GM21825 (cell line): ENCODE results near the gene LIMS1.
"Not testable (repeated sequence)": the region's sequence is repeated elsewhere in the genome, so short reads cannot be mapped to it uniquely, and the experiment has no call there.

Experiments used
- ATAC-seq: cut with Tn5 transposase; IDR thresholded peaks from one replicate; pipeline ENCODE4 v1.9.1; 2021; ENCODE audit warnings: mild to moderate bottlenecking, moderate library complexity; ENCODE audit not compliant: unreplicated experiment

The LIMS1 gene

GRCh38 chr2:108548208-108549003 is 14.1 kb downstream of the LIMS1 start:
- ATAC-seq: no peak

GRCh38 chr2:108552566-108552965 is 18.3 kb downstream of the LIMS1 start:
- ATAC-seq: no peak

GRCh38 chr2:108553209-108553919 is 19.1 kb downstream of the LIMS1 start:
- ATAC-seq: no peak

- ATAC-seq: no peak
Measured at GRCh38 chr2:108554528-108554927, 20.3 kb downstream of the LIMS1 start.

DNA sequence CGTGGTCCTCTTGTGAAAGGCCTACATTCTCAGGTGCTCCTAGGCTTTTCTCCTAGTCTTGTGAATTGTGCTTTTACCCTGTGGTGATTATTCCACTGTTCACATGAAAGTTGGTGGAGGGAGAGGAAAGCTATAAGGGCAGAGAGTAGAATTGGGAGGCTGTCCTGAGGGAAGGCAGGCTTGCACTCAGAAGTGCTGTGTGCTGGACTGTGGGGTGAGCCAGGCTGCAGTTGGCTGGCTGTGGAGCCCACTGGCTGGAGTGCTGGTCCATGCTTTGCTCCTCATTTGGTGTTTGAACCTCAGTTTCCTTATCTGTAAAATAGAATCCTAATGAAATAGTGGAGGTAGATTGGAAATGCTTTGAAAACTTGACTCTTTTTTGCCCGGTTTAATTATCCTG is 21.3 kb downstream of the LIMS1 start:
- no peak for ATAC-seq

DNA sequence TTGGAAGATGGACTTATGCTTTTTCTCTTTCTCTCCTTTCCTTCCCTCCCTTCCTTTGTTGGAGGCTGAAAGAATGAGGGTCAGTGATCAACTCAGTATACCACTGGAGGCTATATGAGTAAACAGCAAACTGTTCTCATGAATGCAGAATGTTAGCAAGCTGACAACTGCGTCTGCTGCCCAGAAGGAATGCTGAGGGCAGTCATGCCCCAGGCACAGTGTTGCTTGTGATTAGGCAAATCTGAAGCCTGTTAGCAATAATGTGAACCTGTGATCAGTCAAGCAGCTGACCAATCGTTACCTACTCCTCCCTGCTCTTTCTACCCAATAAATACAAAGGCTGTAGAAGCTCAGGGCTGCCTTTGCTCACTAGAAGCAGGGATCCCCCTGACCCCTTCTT is 22.3 kb downstream of the LIMS1 start:
- ATAC-seq: not testable (repeated sequence)

- no peak for ATAC-seq
Measured at GRCh38 chr2:108560241-108560811, 26.1 kb downstream of the LIMS1 start.

DNA sequence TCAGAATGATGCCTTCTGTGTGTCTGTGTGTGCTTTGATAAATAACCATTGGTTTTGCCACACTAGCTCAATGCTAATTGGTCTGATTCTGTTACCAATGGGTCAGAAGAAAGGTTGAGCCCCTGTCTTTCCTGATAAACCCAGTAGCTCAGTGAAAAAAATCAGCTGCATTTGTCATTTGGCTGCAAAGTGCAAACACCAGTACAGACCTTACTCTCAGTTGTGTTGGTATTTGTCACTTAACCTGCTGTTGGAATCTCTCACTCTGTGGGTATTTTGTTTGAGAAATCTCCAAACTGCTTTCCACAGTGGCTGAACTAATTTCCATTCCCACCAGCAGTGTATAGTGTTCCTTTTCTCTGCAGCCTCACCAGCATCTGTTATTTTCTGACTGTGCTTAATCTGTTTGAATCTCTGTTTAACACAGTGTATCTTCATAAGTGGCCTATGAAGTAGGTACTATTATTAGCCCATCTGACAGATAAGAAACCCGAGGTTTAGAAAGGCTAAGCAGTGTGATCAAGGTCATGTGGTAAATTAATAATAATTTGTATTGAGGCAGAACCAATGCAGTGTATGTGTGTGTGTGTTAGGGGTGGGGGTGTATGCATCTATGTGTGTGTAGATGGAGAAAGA is 26.7 kb downstream of the LIMS1 start:
- ATAC-seq: no peak

GRCh38 chr2:108562274-108562673 is 28.0 kb downstream of the LIMS1 start:
- ATAC-seq: no peak

DNA sequence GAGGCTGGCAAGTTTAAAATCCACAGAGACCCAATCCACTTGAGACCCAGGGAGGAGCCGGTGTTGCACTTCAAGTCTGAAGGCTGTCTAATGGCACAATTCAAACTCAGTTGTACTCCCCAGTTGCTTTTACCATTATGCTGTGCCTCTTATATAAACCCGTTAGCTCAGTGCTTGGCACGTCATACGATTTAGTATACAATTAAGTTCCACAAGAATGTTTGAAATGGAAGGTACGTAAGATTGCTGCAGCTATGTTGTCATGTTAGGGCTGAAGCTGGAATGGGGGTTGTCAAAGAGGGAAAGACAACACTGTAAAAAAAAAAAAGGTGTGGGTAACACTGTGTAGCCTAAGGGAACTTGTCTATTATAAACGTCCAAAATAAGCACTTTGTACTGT is 30.2 kb downstream of the LIMS1 start:
- no peak for ATAC-seq

- ATAC-seq: peak; percentile 66
Measured at GRCh38 chr2:108565778-108566375, 31.6 kb downstream of the LIMS1 start.

DNA sequence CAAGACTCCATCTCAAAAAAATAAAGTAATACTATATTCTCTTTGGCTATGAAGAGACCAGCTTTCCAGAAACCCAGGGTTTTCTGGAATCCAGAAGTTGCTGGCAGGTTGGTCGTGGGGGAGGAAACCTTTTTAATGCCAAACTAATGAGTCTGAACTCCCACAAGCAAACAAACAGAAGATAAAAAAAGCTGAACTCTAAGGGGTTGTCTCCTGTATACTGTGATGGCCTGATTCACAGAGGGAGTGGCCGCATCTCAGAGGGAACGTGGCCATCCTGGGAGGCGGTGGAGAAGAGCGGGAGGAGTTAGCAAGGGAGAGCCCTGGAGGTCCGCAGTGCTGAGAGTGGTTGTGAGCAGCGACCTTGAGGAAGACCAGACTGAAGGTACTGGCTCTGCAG is 36.1 kb downstream of the LIMS1 start:
- no peak for ATAC-seq

DNA sequence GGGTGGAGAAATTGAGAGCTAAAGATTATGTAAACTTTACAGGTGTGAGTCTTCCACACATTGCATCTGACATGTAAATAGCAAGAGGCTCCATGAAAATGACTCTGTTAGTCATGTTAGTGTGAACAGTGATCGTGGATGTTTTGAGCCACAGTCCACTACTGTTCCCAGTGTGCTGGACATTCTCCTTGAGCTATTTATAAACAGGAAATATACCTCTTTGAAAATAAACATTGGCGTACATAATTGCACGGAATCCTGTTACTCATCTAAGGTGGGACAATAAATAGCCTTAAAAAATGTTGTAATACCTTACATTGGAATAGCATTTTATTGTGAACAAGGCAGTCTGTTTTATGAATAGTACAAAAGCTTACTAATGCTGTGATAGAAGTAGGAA is 37.0 kb downstream of the LIMS1 start:
- no peak for ATAC-seq

GRCh38 chr2:108573061-108573460 is 38.8 kb downstream of the LIMS1 start:
- ATAC-seq: no peak

GRCh38 chr2:108574332-108574731 is 40.1 kb downstream of the LIMS1 start:
- ATAC-seq: no peak

GRCh38 chr2:108575132-108575966 is 41.1 kb downstream of the LIMS1 start:
- peak; percentile 94 for ATAC-seq

DNA sequence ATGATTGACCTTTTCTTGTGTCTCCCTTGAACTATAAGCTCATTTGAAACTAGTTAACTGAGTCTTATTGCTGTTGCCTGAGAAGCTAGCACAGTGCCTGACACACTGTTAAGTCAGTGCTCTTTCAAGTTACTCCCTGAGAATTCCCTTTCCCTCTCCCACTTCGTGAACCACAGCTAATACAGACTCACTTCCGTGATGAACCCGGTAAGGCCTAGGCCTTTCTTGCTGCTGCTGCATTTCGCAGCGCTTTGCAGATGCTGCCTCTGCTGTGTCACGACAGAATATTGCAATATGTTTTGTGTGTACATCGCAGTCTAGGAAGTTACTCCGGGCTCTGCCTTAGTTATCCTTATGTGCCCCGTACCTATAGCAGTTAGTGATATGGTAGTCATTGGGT is 42.8 kb downstream of the LIMS1 start:
- ATAC-seq: no peak

GRCh38 chr2:108579623-108580022 is 45.4 kb downstream of the LIMS1 start:
- no peak for ATAC-seq

- no peak for ATAC-seq
Measured at GRCh38 chr2:108580050-108580449, 45.8 kb downstream of the LIMS1 start.

DNA sequence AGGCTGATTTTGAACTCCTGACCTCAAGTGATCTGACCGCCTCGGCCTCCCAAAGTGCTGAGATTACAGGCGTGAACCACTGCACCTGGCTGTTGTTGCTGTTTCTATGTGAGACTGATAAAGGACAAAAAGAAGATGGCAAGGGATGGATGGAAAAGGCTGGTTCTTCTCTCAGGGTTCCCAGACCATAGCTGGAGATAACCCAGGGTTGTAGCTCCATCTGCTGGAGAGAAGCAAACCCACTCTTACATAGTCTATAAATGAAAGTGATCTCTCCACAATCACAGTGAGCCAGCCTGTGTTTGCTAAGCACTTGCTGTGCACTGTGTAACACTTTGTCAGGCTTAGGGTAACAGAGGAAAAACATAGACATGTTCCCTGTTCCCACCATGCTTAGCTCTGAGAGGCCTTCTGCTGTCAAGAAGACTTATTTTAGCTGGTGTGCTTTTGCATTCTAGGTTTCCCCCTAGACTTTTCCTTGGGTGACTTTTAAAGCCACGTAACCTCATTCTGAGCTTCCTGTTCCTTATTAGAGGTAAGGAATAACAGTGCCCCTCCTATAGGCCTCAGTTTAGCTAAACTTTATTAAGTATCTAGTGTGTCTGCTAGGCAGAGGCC is 49.7 kb downstream of the LIMS1 start:
- ATAC-seq: peak; percentile 70
